HG02840 (cell line): Measurements from ENCODE around the gene TRIM71.

Source experiments
- ATAC-seq: cut with Tn5 transposase; IDR thresholded peaks from one replicate; pipeline ENCODE4 v1.9.1; 2021; ENCODE audit warnings: mild to moderate bottlenecking, moderate library complexity, moderate number of reproducible peaks; ENCODE audit not compliant: unreplicated experiment, low FRiP score

The TRIM71 gene

GRCh38 chr3:32862247-32862935, 44.6 kb downstream of the TRIM71 start:
- no peak for ATAC-seq

- no peak for ATAC-seq
Observed at GRCh38 chr3:32862936-32863487, 45.2 kb downstream of the TRIM71 start.

- no peak for ATAC-seq
Observed at GRCh38 chr3:32865383-32865782, 47.6 kb downstream of the TRIM71 start.

GRCh38 chr3:32866533-32866932, 48.7 kb downstream of the TRIM71 start:
- no peak for ATAC-seq

- no peak for ATAC-seq
Observed at GRCh38 chr3:32867954-32868353, 50.2 kb downstream of the TRIM71 start.

GRCh38 chr3:32868719-32869512, 51.1 kb downstream of the TRIM71 start:
- ATAC-seq, result no peak

- ATAC-seq, result no peak
Observed at GRCh38 chr3:32869513-32870047, 51.8 kb downstream of the TRIM71 start.

GRCh38 chr3:32870373-32871095, 52.7 kb downstream of the TRIM71 start:
- ATAC-seq, result no peak

GRCh38 chr3:32871273-32871672, 53.5 kb downstream of the TRIM71 start:
- ATAC-seq, result no peak

GRCh38 chr3:32872487-32873382, 54.9 kb downstream of the TRIM71 start:
- ATAC-seq, result no peak

GRCh38 chr3:32873531-32874130, 55.8 kb downstream of the TRIM71 start:
- no peak for ATAC-seq

GRCh38 chr3:32876920-32877319, 59.1 kb downstream of the TRIM71 start:
- ATAC-seq, result no peak

- ATAC-seq, result no peak
Observed at GRCh38 chr3:32877598-32877997, 59.8 kb downstream of the TRIM71 start.

- ATAC-seq, result no peak
Observed at GRCh38 chr3:32880225-32880624, 62.4 kb downstream of the TRIM71 start.

GRCh38 chr3:32881624-32882023, 63.8 kb downstream of the TRIM71 start:
- ATAC-seq, result no peak

GRCh38 chr3:32882189-32882588, 64.4 kb downstream of the TRIM71 start:
- ATAC-seq, result no peak

- ATAC-seq, result peak; percentile 70
Observed at GRCh38 chr3:32882603-32883025, 64.8 kb downstream of the TRIM71 start.

GRCh38 chr3:32883817-32884216, 66.0 kb downstream of the TRIM71 start:
- no peak for ATAC-seq

GRCh38 chr3:32884591-32884990, 66.8 kb downstream of the TRIM71 start:
- no peak for ATAC-seq
